Testis (tissue), 3 donors: ENCODE measurements around the gene MAML3. TPM values are rescaled to one million over a fixed set of nuclear protein-coding genes. Genes with fewer than 3 reads are reported as not detected.

Experiments used
- DNase-seq: peaks from one replicate; pipeline ENCODE4 v3.0.0-alpha.2; 2019
- H3K27ac ChIP-seq, 2 donors: fragments of 200-600 bp; sonication (generic); one replicate each; pipeline ENCODE4 v1.5.1; 2019
- H3K27me3 ChIP-seq: fragments of 200-600 bp; sonication (generic); one replicate; pipeline ENCODE4 v1.5.1; 2019
- H3K36me3 ChIP-seq: fragments of 200-600 bp; sonication (generic); one replicate; pipeline ENCODE4 v1.5.1; 2017; ENCODE audit warnings: low read depth; ENCODE audit errors: missing control alignments
- H3K4me1 ChIP-seq: fragments of 200-600 bp; sonication (generic); one replicate; pipeline ENCODE4 v1.5.1; 2019
- H3K4me3 ChIP-seq, 2 donors: fragments of 200-600 bp; sonication (generic); one replicate each; pipeline ENCODE4 v1.5.1; 2017 to 2019
- H3K9me3 ChIP-seq: fragments of 200-600 bp; sonication (generic); one replicate; pipeline ENCODE4 v1.5.1; 2017
- CTCF ChIP-seq, 3 experiments: fragments of 450-650 bp in 2 of 3; fragments of 200-600 bp in 1 of 3; sonication (generic) in 1 of 3; IDR thresholded peaks; one replicate each; pipeline ENCODE4 v1.5.1; 2016 to 2019; ENCODE audit warnings: antibody characterized with exemption in 3 of 3, mild to moderate bottlenecking in 2 of 3, moderate library complexity in 1 of 3
- POLR2A ChIP-seq: fragments of 450-650 bp; IDR thresholded peaks from one replicate; pipeline ENCODE4 v1.6.1; 2017; ENCODE audit warnings: antibody characterized with exemption, mild to moderate bottlenecking, moderate library complexity
- WGBS, 2 donors: methylation state at CpG; one replicate each; pipeline ENCODE4 v1.1.5; 2018; 5-methylcytosine and 5-hydroxymethylcytosine counted together
- intact Hi-C: fragments of 100-400 bp; cut with DNase I; formaldehyde crosslinking; loops from one replicate; pipeline ENCODE4 v1.15.1; 2023; ENCODE audit warnings: low total_unique reads
- polyA plus RNA-seq: library from polyadenylated mRNA; stranded (reverse); fragments of 350-450 nt; fragmentation: Illumina TruSeq; extraction: RNeasy Lipid Tissue Mini Kit (QIAGEN cat#74804); gene quantifications from one replicate; pipeline ENCODE4 v1.2.3, GENCODE V29; 2014; ENCODE audit warnings: low read depth, low replicate concordance; ENCODE audit not compliant: insufficient read depth
- total RNA-seq, 2 donors: library from RNA; depleted of rRNA; stranded (reverse); fragments of >200 nt; gene quantifications; one replicate each; pipeline ENCODE4 v1.2.3, GENCODE V29; 2016

The MAML3 gene
- total and polyA plus RNA-seq, 3 donors from 2014 or later, result 7.6 to 21.2 (median 18.8) TPM

GRCh38 chr4:139986106-139986505, 167.9 kb downstream of the MAML3 start:
- intact Hi-C loops, result no loop called here
- WGBS, 2 donors, result 35 to 51% methylated on average over 5 of the region's 5 CpGs
- no peaks in the 10 kb centered on the region for H3K36me3 ChIP-seq
- H3K9me3 ChIP-seq, result no peaks in the 10 kb centered on the region
- no peak for TF ChIP-seq CTCF (IDR thresholded peaks at IDR 0.05)
- TF ChIP-seq POLR2A, result no peak
- H3K27me3 ChIP-seq, result no peaks in the 10 kb centered on the region
- H3K27ac ChIP-seq, result peak overlapping the region in 1 of 2 donors; percentile 37
- no peak for DNase-seq
- no peak overlapping the region for H3K4me3 ChIP-seq
- H3K4me1 ChIP-seq, result peaks cover 18% of the 10 kb centered on the region

- DNase-seq, result no peak
- TF ChIP-seq POLR2A, result no peak
- TF ChIP-seq CTCF (IDR thresholded peaks at IDR 0.05), result no peak
Measured at GRCh38 chr4:139985401-139985800, 168.6 kb downstream of the MAML3 start.

GRCh38 chr4:139984471-139984870, 169.5 kb downstream of the MAML3 start:
- H3K4me3 ChIP-seq, result no peak overlapping the region
- peaks cover 21% of the 10 kb centered on the region for H3K4me1 ChIP-seq
- DNase-seq, result no peak
- no peak overlapping the region for H3K27ac ChIP-seq
- 75 to 95% methylated on average over 1 of the region's 1 CpG for WGBS, 2 donors
- no peaks in the 10 kb centered on the region for H3K27me3 ChIP-seq
- no peak for TF ChIP-seq CTCF (IDR thresholded peaks at IDR 0.05)
- TF ChIP-seq POLR2A, result no peak
- H3K9me3 ChIP-seq, result no peaks in the 10 kb centered on the region
- no peaks in the 10 kb centered on the region for H3K36me3 ChIP-seq
- intact Hi-C loops, result no loop called here

More at GRCh38 chr4:139985401-139985800, 168.6 kb downstream of the MAML3 start:
- peak overlapping the region in 1 of 2 donors; percentile 37 for H3K27ac ChIP-seq
- H3K36me3 ChIP-seq, result no peaks in the 10 kb centered on the region
- H3K27me3 ChIP-seq, result no peaks in the 10 kb centered on the region
- no peak overlapping the region for H3K4me3 ChIP-seq
- no peaks in the 10 kb centered on the region for H3K9me3 ChIP-seq
- intact Hi-C loops, result no loop called here
- peaks cover 21% of the 10 kb centered on the region for H3K4me1 ChIP-seq

GRCh38 chr4:139978692-139979091, 175.3 kb downstream of the MAML3 start:
- intact Hi-C loops, result loop anchor here (10.0 kb wide), 1 partner anchor 64 kb away; no protein-coding TSS in a partner anchor
- Histone ChIP-seq H3K36me3 (no peaks in the 10 kb centered on the region), H3K27me3 (no peaks in the 10 kb centered on the region), H3K9me3 (no peaks in the 10 kb centered on the region), H3K4me3 (no peak overlapping the region), H3K27ac (no peak overlapping the region), H3K4me1 (peaks cover 25% of the 10 kb centered on the region)
- DNase-seq, result no peak
- 77 to 82% methylated on average over 2 of the region's 2 CpGs for WGBS, 2 donors
- TF ChIP-seq POLR2A, result no peak
- TF ChIP-seq CTCF (IDR thresholded peaks at IDR 0.05), result no peak

GRCh38 chr4:139977838-139978609, 176.0 kb downstream of the MAML3 start:
- DNase-seq, result no peak
- WGBS, 2 donors, result 77 to 88% methylated on average over 3 of the region's 3 CpGs
- Histone ChIP-seq H3K4me3 (no peak overlapping the region), H3K4me1 (peaks cover 25% of the 10 kb centered on the region), H3K27me3 (no peaks in the 10 kb centered on the region), H3K9me3 (no peaks in the 10 kb centered on the region), H3K27ac (no peak overlapping the region), H3K36me3 (no peaks in the 10 kb centered on the region)
- TF ChIP-seq POLR2A (no peak), CTCF (IDR thresholded peaks at IDR 0.05) (no peak)
- intact Hi-C loops, result loop anchor here (10.0 kb wide), 1 partner anchor 63 kb away; no protein-coding TSS in a partner anchor
